ENCODE data around the gene ASB18. TPM values are rescaled to one million over a fixed set of nuclear protein-coding genes. Genes with fewer than 3 reads are reported as not detected.

Gene ASB18
- total and polyA plus RNA-seq, 2 of the 8 experiments (the other 6 are each of a cell fraction or from before 2014, with no cell fraction given) = not detected

GRCh38 chr2:236252602-236253001 is 11.6 kb downstream of the ASB18 start:
- Histone ChIP-seq H2BK15ac (ENCODE audit: low read length) (0 out of 2 replicates have a peak overlapping the region, but pooled peaks have one; percentile 76), H2AFZ (ENCODE audit: low read length) (no peak overlapping the region), H3K9ac (replicated peaks in 1 of 4; ENCODE audit: extremely low read depth in 1 of 4, low read depth in 3 of 4, low read length in 3 of 4) (no peak overlapping the region), H3K56ac (replicated peaks; ENCODE audit: insufficient read length, low read depth, low read length) (no peak overlapping the region), H3K27ac (ENCODE audit: low read depth, low read length) (no peak overlapping the region), H4K8ac (ENCODE audit: extremely low read depth, insufficient read depth, low read length) (no peak overlapping the region), H3K4me1 (replicated peaks in 1 of 4; ENCODE audit: control insufficient read depth in 3 of 4, insufficient read depth in 4 of 4, low read length in 3 of 4) (0 out of 7 replicates have a peak, but pooled peaks cover 0 to 2% (median 0%) of the 10 kb centered on the region in 4 experiments), H2BK20ac (ENCODE audit: low read length) (no peak overlapping the region), H3K4me2 (ENCODE audit: insufficient read depth in 1 of 2, low read depth in 2 of 2, low read length in 2 of 2) (no peak overlapping the region), H3K4ac (replicated peaks; ENCODE audit: insufficient read length, low read depth, low read length) (no peak overlapping the region), H3K23ac (ENCODE audit: insufficient read length) (no peak overlapping the region), H3K4me3 (ENCODE audit: extremely low read depth in 1 of 4, insufficient read depth in 2 of 4, low read depth in 3 of 4, low read length in 4 of 4) (no peak overlapping the region), H3K9me3 (ENCODE audit: insufficient read depth in 2 of 2, low read depth in 1 of 2, low read length in 1 of 2) (no peaks in the 10 kb centered on the region), H2BK120ac (replicated peaks; ENCODE audit: low read depth, low read length) (no peak overlapping the region), H3K79me1 (ENCODE audit: low read depth, low read length) (no peaks in the 10 kb centered on the region; the same call in 1 of the 2 replicates), H3K18ac (ENCODE audit: extremely low read depth, low read length) (no peak overlapping the region), H3K14ac (ENCODE audit: insufficient read length) (no peak overlapping the region), H4K5ac (ENCODE audit: insufficient read length, low read depth, low read length) (no peak overlapping the region), H3K36me3 (ENCODE audit: control insufficient read depth in 2 of 4, insufficient read depth in 4 of 4, low read length in 3 of 4) (no peaks in the 10 kb centered on the region), H4K20me1 (replicated peaks in 1 of 2; ENCODE audit: control insufficient read depth in 1 of 2, insufficient read depth in 2 of 2, low read length in 2 of 2) (no peaks in the 10 kb centered on the region), H4K91ac (replicated peaks; ENCODE audit: insufficient read length, low read length) (no peak overlapping the region), H2AK5ac (ENCODE audit: low read depth, low read length) (no peak overlapping the region), H2BK12ac (ENCODE audit: low read depth, low read length) (no peak overlapping the region), H3K79me2 (ENCODE audit: control insufficient read depth in 1 of 2, insufficient read depth in 2 of 2, low read length in 2 of 2) (no peaks in the 10 kb centered on the region), H3K23me2 (ENCODE audit: low read depth, low read length) (no peaks in the 10 kb centered on the region), H3K27me3 (replicated peaks in 1 of 4; ENCODE audit: control insufficient read depth in 3 of 4, extremely low read depth in 1 of 4, insufficient read depth in 3 of 4, low read length in 3 of 4) (no peaks in the 10 kb centered on the region), H2BK5ac (ENCODE audit: low read depth, low read length) (no peak overlapping the region)
- FAIRE-seq = no peak
- no peak for DNase-seq (ENCODE audit: low read depth in 1 of 2, low spot score in 2 of 2)
- 93% methylated on average over 2 of the region's 3 CpGs; no CpG with 5 or more reads in 1 of the 2 experiments for WGBS, 2 experiments (ENCODE audit: extremely low coverage in 1 of 2, insufficient coverage in 1 of 2, insufficient read length in 1 of 2, insufficient replicate concordance in 2 of 2, low coverage in 1 of 2, low lambda C conversion rate in 2 of 2, missing lambda C conversion rate in 1 of 2)
- ChIA-PET POLR2A (ENCODE audit: partially characterized antibody) (no interaction called here), CTCF (ENCODE audit: partially characterized antibody) (interaction anchor here (1.6 kb wide), 1 partner anchor 10 kb away, joined by 5 read pairs; no protein-coding TSS in a partner anchor)
- TF ChIP-seq CEBPB (IDR thresholded peaks at IDR 0.05; ENCODE audit: low read depth, low read length) (no peak), POLR2AphosphoS5 (IDR thresholded peaks at IDR 0.05; ENCODE audit: low read depth, low read length) (no peak), POU5F1 (IDR thresholded peaks at IDR 0.05; ENCODE audit: low read depth, low read length) (no peak), TAF1 (IDR thresholded peaks at IDR 0.05; ENCODE audit: low read depth, low read length) (no peak), RFX5 (IDR thresholded peaks at IDR 0.05; ENCODE audit: borderline replicate concordance, low read depth, low read length) (no peak), TCF12 (IDR thresholded peaks at IDR 0.05; ENCODE audit: low read depth, low read length) (no peak), CBX5 (IDR thresholded peaks at IDR 0.05; ENCODE audit: low read depth, low read length) (no peak), RBBP5 (IDR thresholded peaks at IDR 0.05; ENCODE audit: borderline replicate concordance, low read depth, low read length) (no peak), TAF7 (optimal IDR thresholded peaks at IDR 0.05; ENCODE audit: borderline replicate concordance, low read depth, low read length) (no peak), BCL11A (IDR thresholded peaks at IDR 0.05; ENCODE audit: low read depth in 2 of 2, low read length in 2 of 2) (no peak), POLR2A (IDR thresholded peaks at IDR 0.05; ENCODE audit: control extremely low read depth in 1 of 2, low read depth in 2 of 2, low read length in 2 of 2) (no peak), YY1 (IDR thresholded peaks at IDR 0.05; ENCODE audit: low read depth, low read length) (no peak), RAD21 (IDR thresholded peaks at IDR 0.05 in 1 of 2, conservative IDR thresholded peaks at IDR 0.05 in 1 of 2; ENCODE audit: low read depth in 2 of 2, low read length in 2 of 2) (no peak), ATF3 (IDR thresholded peaks at IDR 0.05; ENCODE audit: insufficient read depth, low read depth, low read length) (no peak)

All from H1 (cell line).